Ishikawa (cell line): ENCODE measurements around the gene BEGAIN.

Experiments used
- CEBPB ChIP-seq: IDR thresholded peaks from 2 replicates; pipeline ENCODE4 v1.6.1; 2012
- CREB1 ChIP-seq: IDR thresholded peaks from 2 replicates; pipeline ENCODE4 v1.6.1; 2012; ENCODE audit warnings: low read depth
- EGR1 ChIP-seq: IDR thresholded peaks from 2 replicates; pipeline ENCODE4 v1.6.1; 2012
- EP300 ChIP-seq: IDR thresholded peaks from 2 replicates; pipeline ENCODE4 v1.6.1; 2012; ENCODE audit warnings: borderline replicate concordance
- FOXM1 ChIP-seq: IDR thresholded peaks from 2 replicates; pipeline ENCODE4 v1.6.1; 2012; ENCODE audit warnings: low read depth, borderline replicate concordance
- MAX ChIP-seq: IDR thresholded peaks from 2 replicates; pipeline ENCODE4 v1.6.1; 2012
- NFIC ChIP-seq: IDR thresholded peaks from 2 replicates; pipeline ENCODE4 v1.6.1; 2012
- RAD21 ChIP-seq: IDR thresholded peaks from 2 replicates; pipeline ENCODE4 v1.6.1; 2012; ENCODE audit warnings: low read depth
- REST ChIP-seq: IDR thresholded peaks from 2 replicates; pipeline ENCODE4 v1.6.1; 2012; ENCODE audit warnings: low read depth, mild to moderate bottlenecking
- TAF1 ChIP-seq: IDR thresholded peaks from 2 replicates; pipeline ENCODE4 v1.6.1; 2012; ENCODE audit warnings: low read depth, mild to moderate bottlenecking
- TCF12 ChIP-seq: IDR thresholded peaks from 2 replicates; pipeline ENCODE4 v1.6.1; 2012; ENCODE audit warnings: low read depth
- TEAD4 ChIP-seq: IDR thresholded peaks from 2 replicates; pipeline ENCODE4 v1.6.1; 2012
- USF1 ChIP-seq: IDR thresholded peaks from 2 replicates; pipeline ENCODE4 v1.6.1; 2012
- YY1 ChIP-seq: IDR thresholded peaks from 2 replicates; pipeline ENCODE4 v1.6.1; 2012; ENCODE audit warnings: low read depth
- ZBTB7A ChIP-seq: IDR thresholded peaks from 2 replicates; pipeline ENCODE4 v1.6.1; 2012; ENCODE audit warnings: low read depth

The BEGAIN gene

GRCh38 chr14:100544506-100545141, 42.6 kb downstream of the BEGAIN start:
- TF ChIP-seq USF1 = no peak
- no peak for TF ChIP-seq TCF12

GRCh38 chr14:100543471-100544455, 43.5 kb downstream of the BEGAIN start:
- TF ChIP-seq RAD21 (no peak), MAX (no peak), TEAD4 (no peak), CREB1 (no peak), FOXM1 (no peak), TCF12 (no peak), EP300 (no peak), CEBPB (no peak), REST (no peak)

GRCh38 chr14:100542619-100543205, 44.5 kb downstream of the BEGAIN start:
- TF ChIP-seq CEBPB (no peak), MAX (no peak), FOXM1 (no peak), YY1 (no peak), ZBTB7A (no peak), EGR1 (no peak), TCF12 (no peak), CREB1 (no peak), RAD21 (no peak), TAF1 (no peak), EP300 (no peak), USF1 (no peak), TEAD4 (no peak), NFIC (no peak), REST (no peak)

GRCh38 chr14:100541621-100542560, 45.3 kb downstream of the BEGAIN start:
- TF ChIP-seq CREB1 (no peak), MAX (no peak)

- no peak for TF ChIP-seq FOXM1
- TF ChIP-seq RAD21 = no peak
- no peak for TF ChIP-seq USF1
- TF ChIP-seq EGR1 = no peak
- no peak for TF ChIP-seq REST
- no peak for TF ChIP-seq MAX
- TF ChIP-seq CEBPB = no peak
- TF ChIP-seq YY1 = no peak
- TF ChIP-seq CREB1 = no peak
- no peak for TF ChIP-seq NFIC
- TF ChIP-seq ZBTB7A = no peak
- TF ChIP-seq EP300 = no peak
- TF ChIP-seq TEAD4 = no peak
- TF ChIP-seq TAF1 = no peak
- no peak for TF ChIP-seq TCF12
Measured at GRCh38 chr14:100540926-100541620, 46.1 kb downstream of the BEGAIN start.
